Measurements from ENCODE around the gene ISM2.

DNA sequence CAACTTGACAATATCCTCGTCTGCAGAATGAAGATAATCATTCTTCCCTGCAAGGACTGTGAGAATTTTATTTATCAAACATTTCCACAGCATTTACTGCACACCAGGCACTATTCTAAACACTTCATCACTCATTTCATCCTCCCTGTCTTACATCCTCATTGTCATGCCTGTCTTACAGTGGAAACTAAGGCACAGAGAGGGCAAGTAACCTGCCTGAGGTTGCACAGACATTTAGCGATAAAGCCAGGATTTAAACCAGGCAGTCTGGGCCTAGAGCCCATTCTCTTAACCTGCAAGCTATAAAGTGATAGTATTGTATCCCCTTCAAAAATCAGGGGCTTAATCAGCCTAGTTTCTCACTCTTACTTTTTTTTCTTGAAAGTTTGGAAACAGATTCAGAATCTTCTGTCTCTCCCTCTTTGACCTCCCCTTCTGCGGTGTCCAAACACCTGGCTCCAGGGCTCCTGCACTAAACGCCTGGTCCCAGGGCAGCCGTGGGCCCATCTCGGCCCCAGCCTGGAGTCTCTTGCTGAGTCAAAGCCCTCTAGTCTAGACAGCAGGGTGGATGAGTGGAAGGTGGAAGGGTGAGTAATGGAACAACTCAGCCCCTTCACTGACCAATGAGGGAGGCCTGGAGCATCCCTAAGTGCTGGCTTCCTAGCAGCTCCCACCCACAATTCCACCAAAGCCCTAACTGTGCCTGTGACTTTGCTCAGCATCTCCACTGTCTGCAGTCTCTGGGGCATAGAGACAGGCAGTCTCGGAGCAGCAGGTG lies 12.5 kb downstream of the ISM2 start:
- TF ChIP-seq, protein P1, sequence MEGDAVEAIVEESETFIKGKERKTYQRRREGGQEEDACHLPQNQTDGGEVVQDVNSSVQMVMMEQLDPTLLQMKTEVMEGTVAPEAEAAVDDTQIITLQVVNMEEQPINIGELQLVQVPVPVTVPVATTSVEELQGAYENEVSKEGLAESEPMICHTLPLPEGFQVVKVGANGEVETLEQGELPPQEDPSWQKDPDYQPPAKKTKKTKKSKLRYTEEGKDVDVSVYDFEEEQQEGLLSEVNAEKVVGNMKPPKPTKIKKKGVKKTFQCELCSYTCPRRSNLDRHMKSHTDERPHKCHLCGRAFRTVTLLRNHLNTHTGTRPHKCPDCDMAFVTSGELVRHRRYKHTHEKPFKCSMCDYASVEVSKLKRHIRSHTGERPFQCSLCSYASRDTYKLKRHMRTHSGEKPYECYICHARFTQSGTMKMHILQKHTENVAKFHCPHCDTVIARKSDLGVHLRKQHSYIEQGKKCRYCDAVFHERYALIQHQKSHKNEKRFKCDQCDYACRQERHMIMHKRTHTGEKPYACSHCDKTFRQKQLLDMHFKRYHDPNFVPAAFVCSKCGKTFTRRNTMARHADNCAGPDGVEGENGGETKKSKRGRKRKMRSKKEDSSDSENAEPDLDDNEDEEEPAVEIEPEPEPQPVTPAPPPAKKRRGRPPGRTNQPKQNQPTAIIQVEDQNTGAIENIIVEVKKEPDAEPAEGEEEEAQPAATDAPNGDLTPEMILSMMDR (IDR thresholded peaks at IDR 0.05; ENCODE audit: low read length): no peak
- TF ChIP-seq EZH2phosphoT487 (IDR thresholded peaks at IDR 0.05; ENCODE audit: low read length): no peak
- TF ChIP-seq EZH2 (optimal IDR thresholded peaks at IDR 0.05; ENCODE audit: low read depth, low read length): no peak

Data from MM.1S (cell line).